HUES48 (cell line): ENCODE measurements around the gene WDR43.

ENCODE experiments used
- H3K27ac ChIP-seq: one replicate; pipeline ENCODE4 v1.7.0; 2013; ENCODE audit warnings: low read depth, low read length, inconsistent platforms
- H3K27me3 ChIP-seq: 2 replicates; pipeline ENCODE4 v1.6.1; 2013; ENCODE audit warnings: mild to moderate bottlenecking, low read length; ENCODE audit not compliant: control insufficient read depth, insufficient read depth
- H3K36me3 ChIP-seq: 2 replicates; pipeline ENCODE4 v1.6.1; 2013; ENCODE audit warnings: low read length; ENCODE audit not compliant: control insufficient read depth, insufficient read depth
- H3K4me1 ChIP-seq: 2 replicates; pipeline ENCODE4 v1.6.1; 2013; ENCODE audit warnings: mild to moderate bottlenecking, low read length; ENCODE audit not compliant: control insufficient read depth, insufficient read depth
- H3K4me3 ChIP-seq: 2 replicates; pipeline ENCODE4 v1.5.1; 2013; ENCODE audit warnings: mild to moderate bottlenecking, low read depth, low read length
- H3K9ac ChIP-seq: 2 replicates; pipeline ENCODE4 v1.6.1; 2013; ENCODE audit warnings: mild to moderate bottlenecking, low read depth, low read length, moderate library complexity
- H3K9me3 ChIP-seq: 2 replicates; pipeline ENCODE4 v1.6.1; 2013; ENCODE audit warnings: low read length; ENCODE audit not compliant: control insufficient read depth, insufficient read depth

The WDR43 gene

GRCh38 chr2:28909655-28910353, 15.3 kb downstream of the WDR43 start:
- H3K36me3 ChIP-seq = peaks cover 94% of the 10 kb centered on the region

DNA sequence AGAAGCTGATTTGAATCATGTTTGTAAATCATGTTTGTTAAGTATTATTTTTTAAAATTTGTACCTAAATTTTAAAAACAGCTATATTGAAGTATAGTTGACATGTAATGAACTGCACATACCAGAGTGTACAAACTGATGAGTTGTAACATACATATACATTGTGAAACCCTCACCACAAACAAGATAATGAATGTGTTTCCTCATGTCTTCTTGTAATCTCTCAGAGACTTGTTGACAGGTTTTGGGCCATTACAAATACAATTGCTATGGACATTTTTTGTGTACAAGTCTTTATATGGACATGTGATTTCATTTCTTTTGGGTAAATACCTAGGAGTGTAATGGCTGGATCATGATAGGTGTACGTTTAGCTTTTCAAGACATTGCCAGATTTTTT, 21.5 kb downstream of the WDR43 start:
- peaks cover 88% of the 10 kb centered on the region for H3K36me3 ChIP-seq

More at GRCh38 chr2:28909655-28910353, 15.3 kb downstream of the WDR43 start:
- no peaks in the 10 kb centered on the region for H3K9me3 ChIP-seq
- no peaks in the 10 kb centered on the region for H3K27me3 ChIP-seq
- no peak overlapping the region for H3K27ac ChIP-seq
- no peaks in the 10 kb centered on the region for H3K4me1 ChIP-seq
- no peak overlapping the region for H3K4me3 ChIP-seq
- no peak overlapping the region for H3K9ac ChIP-seq

DNA sequence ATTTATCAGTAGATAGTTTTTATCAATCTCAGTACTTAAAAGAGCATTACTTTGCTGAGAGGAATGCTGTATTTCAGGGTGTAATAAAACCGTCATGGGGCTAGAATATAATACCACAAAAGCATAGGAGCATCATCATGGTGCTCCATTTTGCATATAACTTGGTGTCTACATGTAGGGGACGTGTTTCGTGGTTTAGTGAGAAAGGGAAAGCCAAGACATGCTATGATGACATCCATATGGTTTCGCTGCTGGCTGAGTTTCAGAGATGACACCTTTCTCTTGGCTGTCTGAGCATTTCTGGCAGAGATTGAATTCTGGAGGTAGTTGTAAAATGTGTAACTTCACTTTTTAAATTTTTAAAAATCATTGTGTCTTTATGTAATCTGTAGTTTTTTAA, 32.4 kb downstream of the WDR43 start:
- Histone ChIP-seq H3K27ac (no peak overlapping the region), H3K4me3 (no peak overlapping the region), H3K9ac (no peak overlapping the region), H3K36me3 (peaks cover 100% of the 10 kb centered on the region), H3K9me3 (no peaks in the 10 kb centered on the region), H3K27me3 (no peaks in the 10 kb centered on the region), H3K4me1 (no peaks in the 10 kb centered on the region)

More for the DNA sequence above, 21.5 kb downstream of the WDR43 start:
- Histone ChIP-seq H3K9ac (no peak overlapping the region), H3K27me3 (no peaks in the 10 kb centered on the region), H3K4me1 (no peaks in the 10 kb centered on the region), H3K27ac (no peak overlapping the region), H3K4me3 (no peak overlapping the region), H3K9me3 (no peaks in the 10 kb centered on the region)

DNA sequence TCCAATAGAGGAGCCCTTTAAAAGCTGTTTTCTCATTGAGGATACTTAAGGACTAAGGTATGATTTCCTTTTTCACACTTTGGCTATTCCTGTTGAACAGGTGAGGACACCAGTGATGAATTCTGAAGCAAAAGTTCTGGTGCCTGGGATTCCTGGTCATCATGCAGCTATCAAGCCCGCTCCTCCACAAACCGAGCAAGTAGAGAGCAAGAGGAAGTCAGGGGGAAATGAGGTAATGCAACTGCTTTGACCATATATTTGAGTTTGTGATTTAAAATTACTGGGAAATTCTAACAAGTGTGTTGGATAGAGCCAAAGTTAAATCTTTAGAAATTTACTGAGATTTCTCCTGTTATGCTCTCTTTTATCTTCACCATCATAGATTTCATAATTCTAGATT, 33.0 kb downstream of the WDR43 start:
- no peaks in the 10 kb centered on the region for H3K9me3 ChIP-seq
- no peak overlapping the region for H3K4me3 ChIP-seq
- no peak overlapping the region for H3K9ac ChIP-seq
- H3K27me3 ChIP-seq = no peaks in the 10 kb centered on the region
- no peak overlapping the region for H3K27ac ChIP-seq
- H3K4me1 ChIP-seq = no peaks in the 10 kb centered on the region
- H3K36me3 ChIP-seq = peaks cover 100% of the 10 kb centered on the region

DNA sequence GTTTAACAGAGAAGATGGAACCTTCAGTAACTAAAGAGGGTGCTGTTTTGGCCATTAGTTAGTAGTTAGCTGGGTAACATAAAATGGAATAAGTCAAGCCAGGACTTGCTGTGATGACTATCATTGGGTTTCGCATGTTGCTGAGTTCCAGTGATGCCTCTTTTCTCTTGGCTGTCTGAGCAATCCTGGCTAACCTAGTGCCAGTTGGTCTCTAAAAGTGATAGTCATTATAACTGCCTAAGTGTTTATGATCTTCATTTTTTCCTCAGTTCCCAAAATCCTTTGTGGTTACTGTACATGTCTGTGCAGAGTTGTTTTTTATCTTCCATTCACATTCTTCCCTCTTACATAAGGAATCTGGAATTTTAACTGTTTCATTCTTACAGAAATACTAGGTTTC, 33.4 kb downstream of the WDR43 start:
- Histone ChIP-seq H3K36me3 (peaks cover 100% of the 10 kb centered on the region), H3K9ac (no peak overlapping the region), H3K27me3 (no peaks in the 10 kb centered on the region), H3K4me3 (no peak overlapping the region), H3K27ac (no peak overlapping the region), H3K9me3 (no peaks in the 10 kb centered on the region), H3K4me1 (no peaks in the 10 kb centered on the region)

- Histone ChIP-seq H3K27ac (no peak overlapping the region), H3K4me1 (no peaks in the 10 kb centered on the region), H3K9me3 (no peaks in the 10 kb centered on the region), H3K36me3 (peaks cover 100% of the 10 kb centered on the region), H3K9ac (no peak overlapping the region), H3K4me3 (no peak overlapping the region), H3K27me3 (no peaks in the 10 kb centered on the region)
Observed at GRCh38 chr2:28929581-28929980, 35.1 kb downstream of the WDR43 start.

DNA sequence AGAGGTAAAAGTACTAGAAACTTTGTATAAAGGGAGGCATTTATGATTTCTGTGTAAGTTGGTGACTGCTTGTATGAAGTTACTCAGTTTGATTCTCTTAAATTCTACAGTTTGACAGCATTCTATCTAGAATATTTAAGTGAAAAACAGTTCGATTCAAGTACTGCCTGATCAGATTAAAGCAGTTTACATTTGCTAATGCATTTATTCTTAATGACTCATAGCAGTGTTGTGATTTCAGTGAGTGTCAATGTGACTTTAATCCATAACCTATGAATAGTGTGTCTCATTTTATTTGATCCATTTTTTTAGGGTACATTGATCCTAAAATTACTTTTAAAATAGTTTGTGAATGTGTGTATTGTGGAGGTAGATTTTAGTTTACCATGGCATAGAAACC, 35.7 kb downstream of the WDR43 start:
- H3K27me3 ChIP-seq = no peaks in the 10 kb centered on the region
- H3K9ac ChIP-seq = no peak overlapping the region
- H3K36me3 ChIP-seq = peaks cover 100% of the 10 kb centered on the region
- H3K27ac ChIP-seq = no peak overlapping the region
- no peaks in the 10 kb centered on the region for H3K4me1 ChIP-seq
- no peaks in the 10 kb centered on the region for H3K9me3 ChIP-seq
- no peak overlapping the region for H3K4me3 ChIP-seq

DNA sequence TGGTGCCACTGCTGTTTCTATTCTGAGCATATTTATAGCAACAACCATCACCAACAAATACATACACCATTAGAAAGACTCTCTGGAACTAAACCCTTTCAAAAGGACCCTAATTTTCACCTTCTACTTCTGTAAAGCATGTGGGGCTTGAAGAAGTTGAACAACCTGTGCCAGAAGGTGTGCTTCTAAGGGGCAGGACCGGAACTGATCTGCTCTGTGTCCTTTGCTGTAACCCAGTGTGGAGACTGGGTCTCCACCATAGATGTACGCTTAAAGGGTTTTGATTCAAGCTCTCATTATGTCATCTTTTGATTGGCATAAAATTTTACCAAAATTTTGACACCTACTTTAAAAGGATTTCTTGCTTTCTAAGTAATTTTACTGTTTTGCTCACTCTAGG, 40.3 kb downstream of the WDR43 start:
- H3K9ac ChIP-seq = no peak overlapping the region
- H3K27me3 ChIP-seq = no peaks in the 10 kb centered on the region
- H3K36me3 ChIP-seq = peaks cover 98% of the 10 kb centered on the region
- H3K27ac ChIP-seq = no peak overlapping the region
- H3K4me1 ChIP-seq = no peaks in the 10 kb centered on the region
- H3K4me3 ChIP-seq = no peak overlapping the region
- no peaks in the 10 kb centered on the region for H3K9me3 ChIP-seq

- Histone ChIP-seq H3K27me3 (no peaks in the 10 kb centered on the region), H3K36me3 (peaks cover 96% of the 10 kb centered on the region), H3K9me3 (no peaks in the 10 kb centered on the region), H3K4me3 (no peak overlapping the region), H3K9ac (no peak overlapping the region), H3K27ac (no peak overlapping the region), H3K4me1 (no peaks in the 10 kb centered on the region)
Observed at GRCh38 chr2:28941008-28941407, 46.5 kb downstream of the WDR43 start.

DNA sequence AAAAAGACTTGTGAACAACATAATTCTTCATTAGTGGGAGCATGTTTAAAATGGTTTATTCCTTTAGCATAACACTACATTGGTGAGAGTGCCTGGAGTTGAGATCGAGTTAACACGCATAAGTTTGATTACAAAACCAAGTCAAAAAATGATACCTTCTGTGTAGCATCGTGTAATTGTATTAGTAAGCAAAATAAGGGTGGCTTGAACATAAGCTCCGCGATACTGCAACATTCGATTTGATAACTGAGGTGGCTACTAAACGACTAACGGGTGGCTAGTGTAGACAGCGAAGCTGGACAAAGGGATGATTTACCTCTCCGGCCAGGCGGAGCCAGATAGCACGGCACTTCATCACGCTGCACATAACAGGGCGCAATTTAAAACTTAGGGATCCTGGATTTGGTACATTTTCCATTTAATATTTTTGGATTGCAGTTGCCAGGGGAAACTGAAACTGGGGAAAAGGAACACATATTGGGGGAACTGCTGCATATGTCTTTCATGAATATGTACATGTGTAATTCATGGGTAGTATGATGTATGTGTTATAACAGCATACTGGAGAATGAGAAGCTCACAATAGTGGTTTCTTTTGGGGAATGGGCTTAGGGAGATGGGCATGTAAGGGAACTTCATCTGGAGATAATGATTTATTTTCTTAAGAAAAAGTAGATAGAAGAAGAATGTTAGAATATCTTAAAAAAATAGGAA, 50.2 kb downstream of the WDR43 start:
- H3K36me3 ChIP-seq = peaks cover 94% of the 10 kb centered on the region
- H3K4me1 ChIP-seq = no peaks in the 10 kb centered on the region
- no peak overlapping the region for H3K4me3 ChIP-seq
- H3K27me3 ChIP-seq = no peaks in the 10 kb centered on the region
- no peak overlapping the region for H3K9ac ChIP-seq
- H3K9me3 ChIP-seq = peaks cover 24% of the 10 kb centered on the region
- H3K27ac ChIP-seq = no peak overlapping the region

DNA sequence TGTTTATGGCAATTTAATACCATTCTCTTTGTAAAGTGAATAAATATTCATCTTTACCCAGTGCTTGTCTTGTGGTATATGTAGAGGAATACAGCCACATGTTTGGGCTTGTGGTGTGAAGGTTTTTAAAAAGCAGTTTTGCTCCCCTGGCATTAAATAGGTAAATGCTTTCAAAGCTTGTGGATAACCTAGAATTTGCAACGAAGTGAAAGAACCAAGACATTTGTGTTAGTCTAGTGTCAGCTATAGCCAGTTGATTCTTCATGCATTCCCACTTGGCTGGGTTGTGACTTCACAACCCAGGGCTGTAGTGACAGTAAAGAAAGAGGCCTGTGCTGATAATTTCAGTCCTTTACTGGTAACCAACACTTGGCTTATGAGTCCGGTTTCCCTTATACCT, 53.7 kb downstream of the WDR43 start:
- Histone ChIP-seq H3K27me3 (no peaks in the 10 kb centered on the region), H3K4me3 (no peak overlapping the region), H3K9ac (no peak overlapping the region), H3K4me1 (peaks cover 19% of the 10 kb centered on the region), H3K36me3 (peaks cover 61% of the 10 kb centered on the region), H3K27ac (no peak overlapping the region), H3K9me3 (peaks cover 25% of the 10 kb centered on the region)
